ENCODE data around the gene KDM8.

KDM8 gene

DNA sequence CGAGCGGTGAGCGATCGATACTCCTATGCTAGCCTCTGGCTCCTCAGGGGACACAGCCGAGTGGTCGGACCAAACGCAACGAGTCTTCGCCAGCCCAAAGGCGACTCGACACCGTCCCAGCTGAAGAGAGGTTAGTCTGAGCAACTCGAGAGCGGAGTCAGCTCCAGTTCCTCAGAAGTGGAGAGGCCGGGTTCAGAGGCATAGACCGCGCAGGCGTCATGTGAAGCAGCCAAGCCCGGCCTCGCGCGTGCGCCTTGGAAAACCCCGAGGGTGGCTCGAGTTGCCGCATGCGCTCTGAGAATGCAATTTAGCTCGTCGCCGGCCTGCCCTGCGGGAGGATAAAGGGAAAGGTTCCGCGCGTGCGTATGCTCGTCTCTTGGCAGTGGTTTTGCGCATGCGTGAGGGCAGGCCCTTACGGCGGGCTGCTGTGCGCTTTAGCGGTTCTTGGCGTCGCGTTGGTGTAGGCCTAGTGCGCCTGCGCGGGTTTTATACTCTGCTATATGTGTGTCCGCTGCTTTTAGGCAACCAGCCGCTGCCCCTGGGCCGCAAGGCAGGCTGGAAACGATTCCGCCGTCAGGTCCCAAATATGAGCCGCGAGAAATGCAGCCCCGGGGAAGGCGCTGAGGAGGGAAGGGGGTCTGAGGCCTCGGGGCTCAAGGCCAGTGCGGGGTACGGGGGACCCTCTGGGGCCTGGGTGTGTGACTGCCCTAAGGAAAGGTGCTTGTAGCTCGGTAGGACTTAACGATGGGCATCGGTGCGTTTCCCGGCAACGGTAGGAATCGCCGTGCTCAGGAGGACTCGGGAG is at the start of gene KDM8:
KDM8 (plus strand) TSS at position 20 of the 805 bp plus-strand sequence. CDS start 6,598 bp downstream, outside the sequence.
- DNase-seq (ENCODE audit: low read depth) = peak; percentile 97
- peak within 1 kb of the TSS; percentile 85 for H3K4me3 ChIP-seq (ENCODE audit: low read depth, low read length)

DNA sequence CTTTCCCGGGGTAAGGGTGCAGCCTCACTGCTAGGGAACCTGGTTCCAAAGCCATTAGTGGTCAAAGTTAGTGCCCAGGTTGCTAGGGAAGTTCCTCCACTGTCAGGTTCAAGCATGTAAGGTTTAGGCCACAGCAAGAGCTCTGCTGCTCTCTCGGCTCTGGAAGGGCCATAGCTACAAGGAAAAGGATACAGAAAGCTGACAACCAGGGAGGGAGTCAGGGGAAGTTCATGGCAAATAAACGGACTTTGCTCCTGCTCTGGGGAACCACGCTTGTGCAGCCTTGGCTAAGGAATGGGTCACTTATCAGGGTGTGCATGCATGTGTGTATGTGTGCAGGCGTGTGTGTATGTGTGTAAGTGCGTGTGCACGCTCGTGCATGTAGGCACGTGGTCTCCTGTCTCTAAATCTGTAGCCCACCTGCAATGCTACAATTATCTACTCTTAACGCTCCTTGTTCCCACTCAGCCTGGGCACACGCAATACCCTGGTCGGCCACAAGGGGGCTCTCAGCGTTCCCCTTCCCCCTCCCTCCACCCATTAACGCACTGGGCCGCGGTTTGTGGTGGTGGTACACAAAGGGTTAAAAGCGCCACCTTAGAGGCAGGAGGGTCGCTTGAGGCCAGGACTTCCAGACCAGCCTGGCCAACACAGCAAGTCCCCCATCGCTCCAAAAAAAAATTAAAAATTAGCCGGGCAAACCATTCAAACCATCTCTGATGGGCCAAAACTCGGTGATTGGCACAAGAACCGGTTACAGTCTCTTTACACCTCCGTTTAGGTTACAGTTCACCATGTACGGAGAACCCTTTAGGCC is 48.4 kb upstream of the KDM8 start:
- H3K4me3 ChIP-seq (ENCODE audit: low read depth, low read length) = no peak overlapping the region
- no peak for DNase-seq (ENCODE audit: low read depth)

DNA sequence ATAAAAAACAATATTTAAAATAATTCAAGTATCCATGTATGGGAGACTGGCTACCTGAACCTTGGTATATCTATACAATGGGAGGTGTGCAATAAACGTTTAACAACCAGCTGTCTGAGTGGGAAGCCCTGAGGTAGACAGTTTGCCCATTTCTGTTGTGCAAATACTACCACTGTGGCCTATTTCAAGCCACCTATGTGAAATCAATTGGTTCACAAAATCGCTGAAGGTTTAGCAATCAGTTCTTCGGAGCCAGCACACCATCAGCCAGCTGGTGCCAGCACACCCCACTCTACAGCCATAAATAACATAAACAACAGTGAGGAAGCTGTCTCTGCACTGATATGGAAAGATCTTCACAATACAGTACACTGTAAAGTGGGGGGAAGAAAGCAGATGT is 46.7 kb upstream of the KDM8 start:
- H3K4me3 ChIP-seq (ENCODE audit: low read depth, low read length) = no peak overlapping the region
- no peak for DNase-seq (ENCODE audit: low read depth)

DNA sequence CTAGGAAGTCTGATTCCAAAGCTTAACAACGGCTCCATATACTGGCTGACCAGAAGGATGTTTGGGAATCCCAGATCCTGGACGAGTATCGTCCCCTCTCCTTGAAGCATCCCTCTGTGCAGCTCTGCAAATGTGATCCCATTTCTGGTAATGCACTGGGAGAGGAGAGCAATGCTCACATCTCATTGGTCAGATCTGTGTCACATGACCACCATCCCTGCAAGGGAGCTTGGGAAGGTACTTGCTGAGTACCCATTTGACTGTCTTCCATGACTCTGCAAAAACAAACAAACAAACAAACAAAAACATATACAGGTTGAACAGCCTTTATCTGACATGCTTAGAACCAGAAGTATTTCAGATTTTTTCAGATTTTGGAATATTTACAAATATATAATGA is 41.9 kb upstream of the KDM8 start:
- DNase-seq (ENCODE audit: low read depth) = no peak
- H3K4me3 ChIP-seq (ENCODE audit: low read depth, low read length) = no peak overlapping the region

DNA sequence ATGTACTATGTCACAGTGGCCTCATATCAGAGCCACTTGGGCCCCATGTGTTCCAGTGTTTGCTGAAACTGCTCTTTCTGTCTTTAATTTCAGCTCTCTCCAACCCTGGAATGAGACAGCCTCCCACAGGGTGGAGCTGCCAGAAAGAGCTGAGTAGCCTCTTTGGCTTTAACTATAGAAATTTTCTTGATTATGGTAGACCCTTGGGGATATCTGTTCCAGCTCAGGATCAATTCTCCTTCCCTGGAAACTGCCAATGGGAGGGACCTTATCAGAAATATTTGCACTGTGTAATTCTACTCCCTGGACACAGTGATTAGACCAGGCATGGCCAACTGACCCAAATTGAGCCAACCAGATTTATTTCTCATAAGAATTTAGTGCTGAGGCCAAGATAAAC is 39.0 kb upstream of the KDM8 start:
- DNase-seq (ENCODE audit: low read depth) = no peak
- H3K4me3 ChIP-seq (ENCODE audit: low read depth, low read length) = no peak overlapping the region

DNA sequence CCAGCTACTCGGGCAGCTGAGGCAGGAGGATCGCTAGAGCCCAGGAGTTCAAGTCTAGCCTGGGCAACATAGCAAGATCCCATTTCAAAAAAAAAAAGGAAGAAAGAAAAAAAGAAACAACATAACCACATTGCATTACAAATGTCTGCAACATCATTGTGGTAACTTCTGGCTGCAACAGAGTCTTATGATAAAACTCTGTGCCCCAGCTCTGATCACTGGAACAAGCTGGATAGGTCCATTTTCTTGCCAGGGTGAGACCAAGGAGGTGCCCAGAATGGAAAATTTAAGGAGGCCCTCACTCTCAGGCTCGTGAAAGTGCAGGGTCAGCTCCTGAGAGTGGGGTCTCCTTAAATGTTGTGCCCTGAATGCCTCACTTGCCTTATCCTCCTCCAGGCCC is 37.8 kb upstream of the KDM8 start:
- no peak for DNase-seq (ENCODE audit: low read depth)
- H3K4me3 ChIP-seq (ENCODE audit: low read depth, low read length) = no peak overlapping the region

DNA sequence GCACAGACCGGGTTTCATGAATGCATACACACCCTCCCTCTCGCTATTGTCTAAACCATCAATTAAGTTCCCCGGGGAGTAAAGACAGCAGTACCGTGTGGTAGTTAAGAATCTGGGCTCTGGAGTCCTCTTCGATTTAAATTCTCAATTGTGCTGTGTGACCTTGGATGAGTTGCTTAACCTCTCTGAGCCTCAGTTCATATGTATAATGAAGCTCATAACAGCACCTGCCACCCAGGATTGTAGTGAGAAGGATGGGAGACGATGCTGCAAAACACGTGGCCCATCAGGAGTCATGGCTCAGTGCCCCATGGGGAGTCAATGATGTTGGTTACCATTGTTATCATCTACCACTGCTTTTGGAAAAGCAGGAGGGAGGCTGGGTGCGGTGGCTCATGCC is 34.5 kb upstream of the KDM8 start:
- DNase-seq (ENCODE audit: low read depth) = no peak
- no peak overlapping the region for H3K4me3 ChIP-seq (ENCODE audit: low read depth, low read length)

DNA sequence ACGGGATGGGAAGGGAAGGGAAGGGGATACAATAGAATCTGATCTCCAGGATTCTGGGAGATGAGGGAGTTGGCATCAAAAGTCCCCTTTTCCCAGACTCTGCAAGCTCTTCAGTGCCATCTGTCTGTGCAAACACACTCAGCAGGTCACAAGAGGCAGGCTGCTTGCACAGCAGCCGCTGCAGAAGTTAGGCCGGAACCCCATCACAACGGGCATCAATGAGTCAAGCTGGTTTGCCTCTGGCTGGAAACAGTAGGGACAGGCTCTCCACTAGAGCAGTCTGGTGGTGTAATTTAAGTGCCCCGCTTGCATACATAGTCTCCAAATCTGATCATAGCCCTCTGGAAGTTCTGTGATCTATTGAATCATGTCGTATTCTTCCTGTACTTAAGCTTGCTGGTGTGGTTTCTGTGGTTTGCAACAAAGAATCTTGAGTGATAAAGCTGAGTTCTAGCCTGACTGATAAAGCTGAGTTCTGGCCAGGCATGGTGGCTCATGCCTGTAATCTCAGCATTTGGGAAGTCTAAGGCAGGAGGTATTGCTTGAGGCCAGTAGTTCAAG is 33.7 kb upstream of the KDM8 start:
- H3K4me3 ChIP-seq (ENCODE audit: low read depth, low read length) = no peak overlapping the region
- DNase-seq (ENCODE audit: low read depth) = peak; percentile 25

DNA sequence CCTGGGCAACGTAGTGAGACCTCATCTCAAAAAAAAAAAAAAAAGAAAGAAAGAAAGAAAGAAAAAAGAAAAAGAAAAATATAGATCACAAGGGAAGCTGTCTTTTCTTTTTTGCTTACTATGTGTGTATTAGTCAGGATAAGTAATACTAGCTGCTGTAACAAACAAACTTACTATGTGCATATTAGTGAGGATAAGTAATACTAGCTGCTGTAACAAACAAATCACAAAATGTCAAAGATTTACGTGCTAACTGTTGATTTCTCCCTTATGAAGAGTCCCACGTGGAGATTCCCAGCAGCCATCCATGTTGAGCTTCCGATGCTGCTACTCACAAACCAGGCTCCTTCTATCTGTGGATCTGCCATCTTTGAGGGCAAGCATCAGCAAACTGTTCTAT is 31.7 kb upstream of the KDM8 start:
- DNase-seq (ENCODE audit: low read depth) = no peak
- H3K4me3 ChIP-seq (ENCODE audit: low read depth, low read length) = no peak overlapping the region

DNA sequence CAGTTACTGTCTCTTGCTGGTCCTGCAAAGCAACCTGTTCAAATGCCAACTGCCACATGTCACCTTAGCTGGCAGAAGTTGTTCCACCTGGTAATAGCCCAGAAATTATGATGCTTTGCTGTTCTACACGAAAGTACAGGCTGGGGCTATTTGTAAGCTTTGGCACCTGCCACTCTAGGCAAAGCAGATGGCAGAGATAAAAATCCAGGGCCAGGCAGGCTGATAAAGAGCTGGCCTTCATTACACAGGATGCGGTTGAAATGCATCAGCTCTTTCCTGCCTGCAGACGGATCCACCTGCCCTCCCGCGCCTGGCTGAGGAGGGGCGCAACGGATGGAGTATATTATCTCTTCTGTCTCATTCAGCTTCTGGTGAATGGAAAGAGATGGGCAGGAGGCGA is 29.3 kb upstream of the KDM8 start:
- no peak overlapping the region for H3K4me3 ChIP-seq (ENCODE audit: low read depth, low read length)
- no peak for DNase-seq (ENCODE audit: low read depth)

DNA sequence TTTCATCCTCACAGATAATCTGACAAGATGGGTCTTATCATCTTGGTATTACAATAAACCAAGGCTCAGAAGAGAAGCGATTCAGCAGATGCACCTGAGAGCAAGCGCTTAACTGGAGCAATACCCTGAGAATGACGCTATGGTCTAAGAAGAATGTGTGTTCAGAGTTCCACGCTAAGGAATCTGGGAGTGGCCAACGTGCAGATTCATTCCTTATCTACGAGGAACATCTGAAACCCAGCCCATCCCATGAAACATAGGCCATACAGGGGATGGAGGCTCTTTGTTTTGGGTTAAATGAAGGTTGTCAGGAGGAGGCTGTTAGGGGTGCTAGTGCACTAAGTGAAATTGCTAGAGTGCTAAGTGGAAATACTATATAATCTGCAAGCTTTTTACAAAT is 28.5 kb upstream of the KDM8 start:
- no peak for DNase-seq (ENCODE audit: low read depth)

DNA sequence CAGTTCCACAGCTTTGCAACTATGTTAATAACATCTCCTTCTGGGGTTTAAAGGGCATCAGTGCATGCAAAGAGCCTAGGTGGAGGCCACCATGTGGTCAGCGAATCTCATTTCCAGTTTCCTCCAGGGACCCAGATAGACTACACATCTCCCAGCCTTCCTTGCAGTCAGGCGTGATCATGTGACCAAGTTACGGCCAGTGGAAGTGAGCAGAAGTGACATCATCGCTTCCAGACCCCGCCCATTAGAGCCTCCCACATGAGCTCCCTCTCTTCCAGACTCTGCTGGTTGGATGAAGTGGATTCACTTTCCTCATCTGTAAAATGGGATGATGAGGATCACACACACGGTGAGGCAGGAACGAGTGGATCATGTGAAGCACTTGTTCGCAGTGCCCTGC is 27.4 kb upstream of the KDM8 start:
- DNase-seq (ENCODE audit: low read depth) = no peak
- no peak overlapping the region for H3K4me3 ChIP-seq (ENCODE audit: low read depth, low read length)

More for the DNA sequence above, 28.5 kb upstream of the KDM8 start:
- H3K4me3 ChIP-seq (ENCODE audit: low read depth, low read length) = no peak overlapping the region

DNA sequence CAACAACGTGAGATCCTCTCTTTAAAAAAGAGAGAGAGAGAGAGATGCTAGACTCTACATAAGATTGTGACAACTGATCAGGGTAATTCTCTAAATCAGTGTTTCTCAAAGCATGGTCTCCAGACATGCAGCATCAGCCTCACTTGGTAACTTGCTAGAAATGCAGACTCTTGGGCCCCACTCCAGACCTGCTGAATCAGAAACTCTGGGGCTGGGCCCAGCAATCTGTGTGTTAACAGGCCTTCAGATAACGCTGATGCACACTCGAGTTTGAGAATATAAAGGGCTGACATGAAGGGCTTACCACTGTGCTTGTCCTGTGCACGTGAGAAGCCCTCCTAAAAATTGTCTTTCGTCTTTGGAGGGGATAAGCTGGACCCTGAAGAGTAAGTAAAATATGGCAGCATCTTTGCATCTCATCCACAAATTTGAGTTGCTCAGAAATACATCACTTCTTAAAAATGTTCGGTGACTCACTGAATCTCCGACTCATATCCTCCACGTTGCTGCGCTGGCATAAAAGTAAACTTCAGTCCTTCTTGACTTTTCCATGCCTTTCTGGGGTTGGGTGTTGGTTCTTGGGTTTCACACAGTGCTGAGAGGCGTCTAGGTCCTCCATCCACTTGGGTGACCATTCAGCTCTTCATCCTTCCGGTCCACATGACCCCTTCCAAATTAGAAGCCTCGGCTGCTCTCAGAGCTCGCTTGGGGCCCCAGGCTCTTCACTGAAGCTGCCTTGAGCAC is 26.1 kb upstream of the KDM8 start:
- no peak overlapping the region for H3K4me3 ChIP-seq (ENCODE audit: low read depth, low read length)
- peak; percentile 31 for DNase-seq (ENCODE audit: low read depth)

DNA sequence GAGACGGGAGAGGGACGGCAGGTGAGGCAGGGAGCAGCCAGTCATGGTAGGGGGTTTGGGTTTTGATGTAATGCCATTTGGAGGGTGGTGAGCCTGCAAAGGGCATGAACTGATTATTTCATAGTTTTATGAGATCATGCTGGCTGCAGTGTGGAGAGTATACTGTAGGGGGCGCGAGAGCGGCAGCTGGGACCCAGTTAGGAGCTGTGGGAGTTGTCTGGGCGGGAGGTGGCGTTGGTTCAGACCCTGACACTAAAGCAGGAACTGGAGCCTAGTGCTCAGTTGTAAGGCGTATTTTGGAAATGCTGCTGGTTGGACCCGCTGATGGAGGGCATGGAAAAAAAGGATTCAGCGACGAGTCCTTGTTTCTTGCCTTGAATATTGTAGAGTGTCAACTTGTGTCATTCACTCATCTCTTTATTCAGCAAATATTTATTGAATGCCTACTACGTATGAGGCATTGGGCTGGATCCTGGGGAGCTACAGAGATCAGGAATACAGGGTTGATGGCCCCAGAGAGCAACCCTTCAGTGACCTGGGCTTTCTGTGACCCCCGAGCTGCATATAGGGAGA is 23.7 kb upstream of the KDM8 start:
- H3K4me3 ChIP-seq (ENCODE audit: low read depth, low read length) = no peak overlapping the region
- no peak for DNase-seq (ENCODE audit: low read depth)

DNA sequence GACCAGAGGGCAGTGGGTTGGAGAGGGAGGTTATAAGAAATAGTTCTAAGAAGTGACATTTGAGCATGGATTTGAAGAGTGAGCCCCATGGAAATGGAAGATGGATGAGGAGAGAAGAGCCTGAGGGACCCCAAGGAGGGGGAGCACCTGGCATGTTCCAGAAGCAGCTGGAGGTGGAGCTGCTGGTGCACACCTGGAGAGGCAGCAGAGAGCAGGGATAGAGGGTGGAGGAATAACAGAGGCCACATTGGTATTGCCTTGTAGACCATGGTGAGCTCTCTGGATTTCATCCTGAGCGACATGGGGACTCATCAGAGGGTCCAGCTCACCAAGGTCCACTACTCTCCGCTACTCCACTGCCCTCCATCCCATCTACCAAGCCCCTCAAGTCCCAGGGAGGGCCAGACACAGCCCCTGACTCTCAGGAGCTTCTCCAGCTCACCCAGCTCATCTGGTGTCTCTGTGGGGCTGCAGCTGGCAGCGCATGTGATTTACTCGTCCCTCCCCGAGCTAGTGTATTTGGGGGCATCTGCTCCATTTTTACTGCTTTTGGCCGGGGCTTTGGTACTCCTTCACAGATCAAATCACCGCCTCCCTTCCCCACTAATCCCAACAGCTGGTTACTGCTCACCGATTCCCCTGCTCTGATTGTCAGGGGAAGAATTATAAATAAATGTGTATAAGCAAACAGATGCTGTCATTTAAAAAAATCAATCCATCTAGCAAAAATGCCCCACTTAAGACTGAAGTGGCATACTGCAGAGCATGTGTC is 22.1 kb upstream of the KDM8 start:
- no peak for DNase-seq (ENCODE audit: low read depth)
- H3K4me3 ChIP-seq (ENCODE audit: low read depth, low read length) = no peak overlapping the region

DNA sequence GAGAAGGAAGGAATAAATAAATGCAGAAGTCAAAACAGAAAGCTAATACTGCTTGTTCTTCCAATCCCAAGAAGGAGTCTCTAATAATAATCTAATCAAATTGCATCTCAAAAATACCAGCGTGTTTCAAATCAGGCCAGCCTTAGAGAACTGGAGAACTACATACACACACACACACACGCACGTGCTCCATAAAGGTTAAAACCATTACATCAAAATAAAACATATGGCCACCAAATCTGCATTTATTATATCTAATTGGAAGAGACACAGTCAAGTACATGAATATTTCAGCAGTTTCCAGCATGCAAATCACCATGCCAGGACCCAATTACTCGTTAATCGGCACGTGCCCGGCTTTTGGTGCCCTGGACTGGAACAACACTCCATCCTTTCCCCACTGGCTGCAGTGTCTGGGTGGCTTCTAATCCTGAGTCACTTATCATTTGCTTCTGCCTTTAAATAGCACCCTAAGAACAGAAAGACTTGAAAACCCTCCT is 20.4 kb upstream of the KDM8 start:
- no peak overlapping the region for H3K4me3 ChIP-seq (ENCODE audit: low read depth, low read length)
- no peak for DNase-seq (ENCODE audit: low read depth)

DNA sequence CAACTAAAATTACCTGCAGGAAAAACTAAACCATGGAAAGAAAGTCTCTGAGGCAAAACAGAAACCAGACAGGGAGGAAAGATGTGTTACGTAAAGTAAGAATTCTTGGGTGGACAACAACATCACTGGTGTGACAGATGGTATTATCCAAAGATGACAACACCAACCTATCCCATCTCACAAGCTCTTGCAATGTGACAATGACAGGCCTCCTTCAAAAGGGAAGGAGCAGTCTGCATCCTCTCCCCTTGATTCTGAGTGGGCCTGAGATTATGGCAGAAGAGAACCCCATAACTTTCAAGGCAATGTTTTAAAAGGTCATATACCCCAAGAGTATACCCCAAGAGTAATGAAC is 17.6 kb upstream of the KDM8 start:
- H3K4me3 ChIP-seq (ENCODE audit: low read depth, low read length) = no peak overlapping the region
- DNase-seq (ENCODE audit: low read depth) = no peak

DNA sequence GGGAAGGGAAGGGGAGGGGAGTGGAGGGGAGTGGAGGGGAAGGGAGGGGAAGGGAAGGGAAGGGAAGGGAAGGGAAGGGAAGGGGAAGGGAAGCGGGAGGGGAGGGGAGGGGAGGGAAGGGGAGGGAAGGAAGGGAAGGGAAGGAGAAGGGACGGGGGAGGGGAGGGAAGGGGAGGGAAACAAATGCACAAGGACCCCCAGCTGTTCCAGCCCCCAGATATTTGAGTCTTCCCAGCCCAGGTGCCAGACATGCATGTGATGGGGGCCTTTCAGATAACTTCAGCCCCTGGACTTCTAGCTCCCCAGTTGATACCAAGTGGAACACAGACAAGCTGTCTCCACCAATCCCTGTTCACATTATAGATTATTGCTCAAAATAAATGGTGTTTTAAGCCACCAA is 14.7 kb upstream of the KDM8 start:
- DNase-seq (ENCODE audit: low read depth) = no peak
- H3K4me3 ChIP-seq (ENCODE audit: low read depth, low read length) = no peak overlapping the region

All from skeletal muscle cell (primary cell).